ENCODE measurements around the gene LYSMD2.
A peak's percentile ranks its signal among the peaks of the same experiment; 100 is the strongest.
"Not testable (repeated sequence)": the region's sequence is repeated elsewhere in the genome, so short reads cannot be mapped to it uniquely, and the experiment has no call there.

The LYSMD2 gene, protein sequence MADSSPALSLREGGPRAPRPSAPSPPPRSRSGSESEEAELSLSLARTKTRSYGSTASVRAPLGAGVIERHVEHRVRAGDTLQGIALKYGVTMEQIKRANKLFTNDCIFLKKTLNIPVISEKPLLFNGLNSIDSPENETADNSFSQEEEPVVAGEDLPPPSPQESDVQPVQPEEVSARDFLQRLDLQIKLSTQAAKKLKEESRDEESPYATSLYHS

DNA sequence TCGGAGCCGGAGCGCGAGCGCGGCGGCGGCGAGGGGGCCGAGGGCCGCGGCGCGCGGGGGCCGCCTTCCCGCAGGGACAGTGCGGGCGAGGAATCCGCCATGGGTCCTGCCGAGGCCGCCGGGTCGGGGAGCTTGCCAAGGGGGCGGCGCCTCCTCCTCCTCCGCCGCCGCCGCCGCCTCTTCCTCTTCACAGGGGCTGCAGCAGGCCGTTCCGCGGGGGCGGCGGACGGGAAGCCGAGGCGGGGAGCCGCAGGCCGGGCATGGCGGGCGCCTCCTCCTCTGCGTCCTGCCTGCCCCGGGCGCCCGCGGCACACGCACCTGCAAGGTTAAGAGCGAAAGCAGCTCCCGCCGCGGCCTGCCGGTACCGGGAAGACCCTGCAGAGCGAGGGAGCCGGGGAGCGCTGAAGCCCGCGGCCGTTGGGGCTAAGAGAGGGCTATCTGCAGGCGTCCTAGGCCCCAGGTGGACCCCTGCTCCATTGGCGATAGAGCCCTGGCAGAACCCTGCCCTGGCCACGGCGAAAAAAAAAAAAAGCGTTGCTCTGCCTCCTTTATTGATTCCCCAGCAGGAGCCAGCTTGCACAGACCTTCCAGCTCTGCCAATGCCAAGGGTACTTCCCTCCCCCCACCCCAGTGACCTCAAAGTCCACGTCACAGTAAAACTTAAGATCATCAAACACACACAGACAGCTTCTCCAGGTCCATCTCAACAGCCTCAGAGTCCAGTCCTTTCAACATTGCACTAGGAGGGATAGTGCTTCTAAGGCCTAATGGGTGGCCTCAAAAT is at the start of gene LYSMD2:
Gene LYSMD2 (minus strand): TSS at position 134 of the 784 bp plus-strand sequence. CDS start 33 bp downstream, at position 101.
- no peak for DNase-seq

DNA sequence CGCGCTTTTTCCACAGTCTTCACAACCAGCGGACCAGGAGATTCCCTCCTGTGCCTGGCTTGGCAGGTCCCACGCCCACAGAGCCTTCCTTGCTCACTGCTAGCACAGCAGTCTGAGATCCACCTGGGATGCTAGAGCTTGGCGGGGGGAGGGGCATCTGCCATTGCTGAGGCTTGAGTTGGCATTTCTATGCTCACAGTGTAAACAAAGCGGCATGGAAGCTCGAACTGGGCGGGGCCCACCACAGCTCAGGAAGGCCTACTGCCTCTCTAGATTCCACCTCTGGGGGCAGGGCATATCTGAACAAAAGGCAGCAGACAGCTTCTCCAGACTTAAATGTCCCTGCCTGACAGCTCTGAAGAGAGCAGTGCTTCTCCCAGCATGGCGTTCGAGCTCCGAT is 49.7 kb upstream of the LYSMD2 start:
- DNase-seq: not testable (repeated sequence)

DNA sequence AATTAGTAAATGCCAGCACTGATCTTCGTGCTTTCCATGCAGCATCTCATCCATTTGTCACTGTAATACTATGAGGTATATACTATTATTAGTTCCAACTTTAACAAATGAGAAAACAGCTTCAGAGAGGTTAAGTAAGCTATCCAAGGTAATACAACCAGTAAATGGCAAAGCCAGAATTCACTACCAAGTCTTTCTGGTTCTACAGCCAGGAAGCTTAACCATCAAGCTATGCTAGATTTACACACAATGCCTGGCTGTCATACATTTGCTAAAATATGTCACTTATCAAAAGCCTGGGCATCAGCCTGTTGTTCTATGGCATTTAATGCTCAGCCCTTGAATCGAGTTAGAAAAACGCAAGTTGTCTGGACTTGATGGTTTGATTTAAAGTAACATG is 46.5 kb upstream of the LYSMD2 start:
- DNase-seq: no peak

DNA sequence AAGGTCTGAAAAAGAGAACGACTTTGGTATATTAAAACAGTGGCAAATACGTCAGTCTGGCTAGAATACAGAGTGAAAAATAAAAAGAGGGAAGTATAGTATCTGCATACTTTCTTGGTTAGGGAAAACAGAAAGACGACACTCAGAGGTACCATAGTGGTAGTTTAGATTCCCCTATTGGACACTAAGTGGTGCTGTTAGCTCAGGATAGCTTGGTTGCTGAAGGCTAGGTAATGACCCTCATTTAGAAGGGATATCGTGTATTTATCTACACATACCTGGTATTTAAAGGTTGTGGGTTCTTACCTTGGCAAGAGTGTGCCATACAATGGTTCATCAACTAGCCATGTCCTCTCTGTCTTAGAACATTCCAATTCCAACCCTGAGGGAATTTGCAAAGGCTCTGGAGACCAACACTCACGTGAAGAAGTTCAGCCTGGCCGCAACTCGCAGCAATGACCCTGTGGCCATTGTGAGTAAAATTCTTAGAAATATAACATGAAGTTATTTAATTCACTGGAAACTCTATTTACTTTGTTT is 45.0 kb upstream of the LYSMD2 start:
- DNase-seq: no peak

DNA sequence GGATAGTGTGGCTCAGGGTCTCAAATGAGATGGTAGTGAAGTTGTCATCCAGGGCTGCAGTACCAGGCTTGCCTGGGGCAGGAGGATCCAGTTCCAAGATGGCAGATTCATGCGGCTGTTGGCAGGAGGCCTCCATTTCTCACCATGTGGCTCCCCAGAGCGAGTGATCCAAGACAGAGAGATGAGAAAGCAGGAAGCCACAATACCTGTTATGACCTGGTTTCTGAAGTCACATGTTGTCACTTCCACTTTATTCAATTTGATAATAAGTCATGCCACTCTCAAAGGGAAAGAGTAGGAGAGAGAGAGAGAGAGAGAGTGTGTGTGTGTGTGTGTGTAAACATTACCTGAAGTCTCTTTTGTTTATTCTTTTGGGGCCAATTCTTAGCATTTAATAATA is 44.1 kb upstream of the LYSMD2 start:
- DNase-seq: no peak

DNA sequence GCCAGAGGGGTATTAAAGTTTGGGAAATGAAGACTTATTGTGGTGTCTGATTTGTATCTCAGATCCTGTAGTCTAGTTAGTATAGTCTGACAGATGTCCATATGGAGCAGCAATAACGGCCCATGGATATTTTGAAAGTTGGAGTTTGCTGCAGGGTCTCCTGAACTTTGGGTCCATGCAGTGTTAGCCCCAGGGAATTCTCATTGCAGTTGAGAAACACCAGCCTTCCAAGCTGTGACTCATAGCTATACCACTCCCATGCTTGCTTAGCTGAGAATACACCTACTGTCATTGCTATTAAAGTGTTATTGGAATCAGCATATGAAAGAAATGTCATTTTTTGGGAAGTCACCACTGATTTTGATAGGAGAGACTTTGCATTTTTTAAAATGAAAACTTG is 43.2 kb upstream of the LYSMD2 start:
- DNase-seq: no peak

DNA sequence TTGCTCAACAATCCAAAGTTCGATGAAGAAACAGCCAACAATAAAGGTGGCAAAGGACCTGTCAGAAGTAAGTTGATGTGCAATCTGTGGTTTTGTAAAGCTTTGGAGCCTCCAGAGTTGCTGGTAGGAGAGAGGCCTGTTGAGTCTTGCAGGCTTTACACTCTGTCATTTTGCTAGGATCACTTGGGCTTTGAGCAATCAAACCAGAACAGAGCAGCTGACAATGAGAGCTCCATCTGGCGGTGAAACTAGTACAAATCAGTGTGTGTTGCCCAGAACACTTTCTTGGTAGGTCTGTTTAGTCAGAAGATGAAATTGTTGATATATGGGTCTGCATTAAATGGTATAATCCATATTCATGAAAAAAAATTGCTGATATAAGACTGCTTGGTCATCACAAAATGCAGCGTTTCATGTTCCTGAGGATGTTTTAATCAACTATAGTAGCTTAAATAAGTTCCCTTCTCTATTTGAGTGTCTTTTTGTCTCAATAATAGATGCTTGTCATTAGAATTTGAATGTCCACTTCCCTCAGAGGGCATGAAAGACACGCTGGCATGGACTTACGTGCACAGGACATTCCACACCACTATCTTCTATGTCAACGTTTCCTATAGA is 39.6 kb upstream of the LYSMD2 start:
- DNase-seq: no peak

DNA sequence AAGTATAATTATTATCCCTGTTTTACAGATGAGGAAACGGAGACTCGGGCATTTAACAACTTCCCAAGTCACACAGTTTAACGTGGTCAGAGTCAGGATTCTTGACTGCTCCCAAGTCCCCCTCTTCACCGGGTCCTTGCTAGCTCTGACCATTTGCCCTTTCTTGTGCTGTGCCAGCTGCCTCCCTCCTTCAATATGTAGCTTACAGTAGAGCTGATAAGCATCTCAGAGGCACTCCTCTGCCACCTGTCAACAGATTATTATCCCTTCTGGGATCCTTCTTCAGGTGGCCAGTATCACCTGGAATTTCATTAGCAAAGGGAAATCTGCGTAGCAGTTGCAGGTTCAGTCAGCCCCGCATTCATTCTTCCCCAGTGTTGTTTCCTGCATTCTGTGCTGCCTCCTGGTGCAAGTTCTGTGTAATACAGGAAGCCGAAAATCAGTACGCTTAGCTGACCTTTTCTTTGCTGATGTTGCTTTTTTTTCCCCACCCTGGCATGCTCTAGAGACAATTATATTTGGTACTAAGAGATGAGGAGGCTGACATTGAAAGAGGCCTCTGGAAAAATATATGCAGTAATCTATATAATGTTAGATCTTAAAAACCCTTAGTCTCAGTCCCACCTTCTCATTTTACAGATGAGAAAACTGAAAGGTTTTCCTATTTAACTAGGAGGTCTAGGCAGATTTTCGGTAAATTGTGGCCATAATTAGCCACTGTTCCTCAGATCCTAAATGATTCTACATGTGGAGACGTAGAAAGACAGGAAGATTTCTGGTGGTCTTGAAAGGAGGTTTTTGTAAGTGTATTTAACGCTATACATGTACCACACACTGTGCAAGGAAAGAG is 38.7 kb upstream of the LYSMD2 start:
- DNase-seq: no peak

DNA sequence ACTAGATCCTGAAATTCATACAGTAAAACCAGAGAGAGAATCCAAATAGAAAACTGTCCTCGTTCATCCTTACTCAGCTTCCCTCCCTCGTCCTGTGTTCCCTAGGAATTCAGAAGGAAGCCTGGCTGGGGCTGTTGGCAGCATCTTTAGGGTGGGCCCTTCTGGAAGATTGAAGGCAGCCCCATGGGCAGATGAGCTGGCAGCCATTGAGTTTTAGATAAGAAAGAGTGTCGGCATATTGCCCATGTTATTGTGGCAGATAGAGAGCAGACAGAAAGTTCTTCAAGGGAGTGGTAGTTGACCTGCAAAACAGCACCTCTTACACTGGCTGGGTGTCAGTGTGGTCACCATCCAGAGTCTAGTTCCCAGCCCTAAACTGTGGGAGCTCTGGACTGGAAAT is 37.5 kb upstream of the LYSMD2 start:
- no peak for DNase-seq

DNA sequence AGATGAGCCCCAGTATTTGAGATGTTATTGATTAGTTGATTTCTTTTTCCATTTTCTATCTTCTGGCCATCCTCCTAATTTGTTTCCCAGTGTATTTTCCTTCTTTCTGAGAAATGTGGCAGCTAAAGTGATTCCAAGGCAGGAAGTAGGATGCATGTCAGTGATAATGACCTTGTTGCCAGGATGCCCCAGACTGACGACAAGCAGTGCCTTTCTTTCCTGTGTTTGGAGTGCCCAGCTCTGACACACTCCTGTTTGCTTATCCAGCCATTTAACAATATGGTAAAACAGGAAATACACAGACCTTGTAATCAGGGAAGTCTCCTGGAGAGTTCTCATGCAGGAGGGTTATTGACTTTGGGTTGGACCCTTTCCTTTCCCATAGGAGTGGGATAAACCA is 34.3 kb upstream of the LYSMD2 start:
- DNase-seq: no peak

DNA sequence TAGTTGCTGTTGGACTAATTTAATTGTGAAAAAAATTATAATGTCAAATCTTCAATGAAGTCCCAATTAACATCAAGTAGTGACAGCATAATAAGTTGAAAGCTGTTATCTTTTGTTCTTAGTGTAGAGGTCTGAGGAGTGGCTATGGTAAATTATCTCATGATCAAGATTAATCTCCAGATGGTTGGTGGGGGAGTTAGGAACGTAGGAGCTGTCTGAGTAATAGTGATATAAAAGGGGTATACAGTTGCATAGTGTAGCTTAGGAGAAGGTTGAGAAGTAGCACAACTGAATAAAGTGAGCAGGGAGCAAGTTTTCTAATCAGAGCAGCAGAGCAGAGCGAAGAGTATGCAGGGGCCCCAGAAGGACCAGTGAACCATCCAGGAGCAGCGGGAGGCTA is 33.4 kb upstream of the LYSMD2 start:
- no peak for DNase-seq

DNA sequence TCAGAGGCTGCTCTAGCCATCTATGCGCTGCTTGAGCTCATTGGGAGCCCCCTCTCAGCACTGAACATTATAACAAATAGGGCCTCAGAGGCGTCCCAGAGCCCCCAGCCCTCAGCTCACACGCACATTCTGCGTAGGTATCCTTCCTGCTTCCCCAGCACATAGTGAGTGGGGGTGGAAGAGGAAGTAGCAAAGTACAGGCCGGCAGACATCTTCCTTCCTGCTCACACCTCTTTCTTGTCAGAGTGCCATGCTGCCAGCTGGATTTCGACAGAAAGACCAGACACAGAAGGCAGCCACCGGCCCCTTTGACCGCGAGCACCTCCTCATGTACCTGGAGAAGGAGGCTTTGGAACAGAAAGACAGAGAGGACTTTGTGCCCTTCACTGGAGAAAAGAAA is 30.6 kb upstream of the LYSMD2 start:
- DNase-seq: no peak

DNA sequence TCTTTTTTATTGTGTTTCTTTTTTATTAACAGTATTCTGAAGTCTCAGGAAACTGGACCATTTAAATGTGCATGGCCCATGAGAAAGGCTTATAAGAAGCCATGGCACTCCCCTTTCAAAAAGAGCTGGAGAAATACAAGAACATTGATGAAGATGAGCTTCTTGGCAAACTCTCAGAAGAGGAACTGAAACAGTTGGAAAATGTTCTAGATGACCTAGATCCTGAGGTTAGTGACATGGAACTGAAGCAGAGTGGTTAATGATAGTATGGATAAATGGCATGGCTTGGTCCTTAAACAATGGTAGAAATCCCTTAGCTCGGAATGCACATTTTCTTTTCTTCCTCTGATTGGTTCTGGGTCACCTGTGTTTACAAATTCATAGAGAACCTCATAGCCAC is 28.9 kb upstream of the LYSMD2 start:
- DNase-seq: no peak

DNA sequence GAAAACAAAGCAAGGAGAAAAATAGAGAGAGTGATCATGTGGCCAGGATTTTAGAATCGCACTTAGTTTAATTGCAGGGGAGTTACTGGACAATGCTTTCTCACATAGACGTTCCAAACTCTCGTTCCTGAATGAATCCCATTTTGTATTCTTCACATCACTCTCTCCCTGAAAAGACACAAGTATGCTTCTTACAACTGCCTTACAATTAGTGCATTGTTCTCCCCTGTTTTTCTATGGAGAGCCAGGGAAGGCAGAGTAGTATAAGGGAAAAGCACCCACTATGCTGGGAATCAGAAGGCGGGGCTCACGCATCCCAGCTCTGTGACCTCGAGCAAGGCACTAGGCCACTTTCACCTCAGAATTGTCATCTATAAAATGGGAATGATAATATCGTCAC is 28.3 kb upstream of the LYSMD2 start:
- no peak for DNase-seq

DNA sequence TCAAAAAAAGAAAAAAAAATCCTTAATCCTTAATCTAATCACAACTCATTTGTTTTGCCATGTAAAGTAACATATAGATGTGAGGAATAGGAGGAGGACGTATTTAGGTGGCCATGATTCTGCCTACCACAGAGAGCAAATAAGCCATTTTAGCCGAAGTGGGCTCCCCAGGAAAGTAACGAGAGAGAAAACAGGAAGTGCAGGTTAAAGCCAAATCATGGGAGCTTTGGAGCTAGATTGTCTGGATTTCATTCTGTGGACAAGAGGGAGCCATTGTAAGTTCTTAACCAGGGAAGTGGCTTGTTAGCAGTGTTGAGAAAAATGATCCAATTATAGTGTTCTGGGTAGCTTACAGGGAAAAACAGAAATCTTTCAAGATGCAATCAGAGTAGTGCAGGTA is 23.4 kb upstream of the LYSMD2 start:
- no peak for DNase-seq

DNA sequence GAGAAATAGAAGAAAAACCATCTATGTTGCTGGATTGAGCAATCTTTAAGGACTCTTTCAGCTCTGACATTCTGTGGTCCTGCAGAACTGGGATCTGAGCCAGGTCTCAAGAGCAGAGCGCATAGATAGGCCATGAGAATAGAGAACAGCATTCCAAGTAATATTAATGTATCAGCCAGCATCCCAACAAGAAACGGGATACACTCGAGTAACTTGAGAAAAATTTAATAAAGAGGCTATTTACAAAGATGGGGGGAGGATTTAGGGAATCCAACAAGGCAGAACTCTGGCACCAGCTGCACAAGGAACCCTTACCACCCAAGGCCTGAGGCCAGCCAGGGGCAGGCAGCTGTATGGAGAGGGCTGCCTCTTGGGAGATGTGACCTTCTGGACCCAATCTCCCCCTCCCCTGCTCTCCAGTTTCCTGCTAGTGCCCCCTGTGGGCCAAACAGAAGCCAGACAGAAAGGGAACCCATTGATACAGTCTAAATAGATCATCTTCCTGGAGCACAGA is 22.2 kb upstream of the LYSMD2 start:
- DNase-seq: peak; percentile 27

DNA sequence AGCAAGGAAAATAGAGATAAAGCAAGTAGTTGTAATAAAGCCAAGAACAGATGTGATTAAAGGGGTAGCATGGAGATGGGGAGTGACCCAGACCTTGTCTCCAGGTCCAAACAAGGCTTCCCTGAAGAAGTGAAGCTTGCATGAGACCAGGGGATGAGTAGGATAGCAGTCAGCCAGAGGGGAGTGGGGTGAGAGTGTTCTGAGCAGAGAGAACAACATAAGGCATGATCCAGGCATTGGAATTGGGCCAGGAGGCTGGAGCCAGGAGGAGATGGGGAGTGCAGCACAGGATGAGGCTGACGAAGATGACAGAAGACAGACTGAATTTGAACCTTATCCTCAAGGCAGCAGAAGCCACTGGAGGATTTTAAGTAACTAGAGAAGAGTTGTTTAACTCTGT is 21.2 kb upstream of the LYSMD2 start:
- no peak for DNase-seq

DNA sequence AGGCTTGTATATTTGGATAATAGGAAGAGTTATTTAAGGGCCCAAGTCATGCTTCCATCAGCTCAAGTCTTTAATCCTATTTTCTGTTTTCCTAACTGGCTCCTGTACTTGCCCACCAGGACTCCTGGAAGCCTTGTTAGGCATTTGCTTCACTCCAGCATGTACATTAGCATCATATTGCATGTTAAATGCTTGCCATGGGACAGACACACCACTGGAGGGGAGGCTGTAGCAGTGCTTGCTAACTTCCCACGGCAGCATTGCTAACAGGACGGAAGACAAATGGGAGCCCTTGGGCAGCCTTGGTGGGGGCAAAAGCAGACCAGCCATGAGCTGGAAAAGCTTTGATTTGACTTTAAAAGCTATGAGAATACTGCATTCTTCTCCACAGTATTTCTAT is 20.0 kb upstream of the LYSMD2 start:
- DNase-seq: no peak

DNA sequence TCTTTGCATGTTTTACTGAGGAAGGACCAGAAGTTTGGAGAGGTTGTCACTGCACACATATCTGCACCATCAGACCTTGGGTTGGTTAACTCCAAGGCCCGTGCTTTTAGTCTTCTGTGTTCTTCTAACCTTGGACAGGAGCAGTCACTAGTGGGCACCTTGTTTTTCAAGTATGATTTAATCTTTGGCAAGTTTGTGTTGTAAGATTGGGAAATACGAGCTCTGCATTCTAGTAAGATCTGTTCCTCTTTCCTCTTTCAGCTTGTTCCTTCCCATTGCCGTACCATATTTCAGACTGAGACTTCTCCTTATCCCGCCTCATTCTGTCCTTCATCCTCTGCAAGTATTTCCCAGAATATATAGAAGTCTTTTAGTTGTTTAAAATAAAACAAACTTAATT is 19.0 kb upstream of the LYSMD2 start:
- no peak for DNase-seq

DNA sequence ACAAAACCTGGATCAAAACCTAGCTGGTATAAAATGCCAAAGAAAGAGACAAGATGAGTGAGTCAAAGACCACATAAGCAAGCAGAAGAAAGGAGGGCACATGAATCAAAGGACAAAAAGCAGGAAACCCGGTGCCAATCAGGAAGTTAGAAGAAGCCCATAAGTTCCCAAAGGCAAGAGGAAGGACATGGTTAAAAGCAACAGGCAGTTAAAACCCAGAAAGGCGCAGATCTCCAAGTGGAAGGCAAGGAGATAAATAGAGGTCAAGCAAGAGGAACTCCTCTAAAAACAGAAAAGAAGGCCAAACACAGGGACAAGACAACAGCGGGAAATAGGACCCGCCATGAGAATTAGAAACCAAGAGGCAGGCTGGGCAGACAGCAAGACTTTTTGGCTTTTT is 18.3 kb upstream of the LYSMD2 start:
- DNase-seq: no peak

DNA sequence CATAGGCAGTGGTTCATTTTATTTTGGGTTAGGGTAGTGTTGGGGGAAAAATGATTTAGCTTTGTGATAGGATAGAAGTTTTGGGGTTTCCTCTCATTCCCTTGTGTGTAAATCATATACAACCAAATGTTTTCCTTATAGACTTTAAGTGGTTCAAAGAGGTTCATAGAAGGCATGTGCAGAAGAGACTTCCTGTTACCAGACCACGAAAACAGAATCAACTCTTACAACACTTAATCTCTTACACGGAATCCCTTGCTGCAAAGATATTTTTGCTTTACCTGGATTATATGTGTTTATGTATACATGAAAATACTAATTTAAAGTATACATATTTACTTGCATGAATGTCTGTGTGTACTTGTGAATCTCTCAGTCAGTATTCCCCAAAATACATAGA is 16.8 kb upstream of the LYSMD2 start:
- DNase-seq: no peak

DNA sequence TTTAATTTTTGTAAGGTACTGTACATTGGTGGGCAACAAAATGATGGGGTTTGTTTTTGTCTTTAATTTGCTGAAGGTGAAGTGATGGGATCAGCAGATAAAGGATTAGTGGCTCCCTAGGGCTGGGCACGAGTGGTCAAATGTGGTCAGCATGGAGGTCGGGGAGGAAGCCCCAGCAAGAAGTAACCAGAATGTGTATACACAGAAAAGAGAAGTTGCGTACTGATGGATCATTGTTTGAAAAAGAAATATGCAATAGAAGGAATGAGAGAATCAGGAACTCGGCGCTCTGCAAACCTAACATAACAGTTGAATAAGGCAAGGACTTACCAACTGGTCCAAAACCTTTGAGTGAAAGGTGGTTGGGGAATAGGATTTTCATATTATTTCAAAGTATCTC is 15.4 kb upstream of the LYSMD2 start:
- DNase-seq: no peak

Measured in NCI-H510A (cell line).